CD4-positive, alpha-beta T cell (primary cell): ENCODE measurements around the gene ENOX1. TPM values are rescaled to one million over a fixed set of nuclear protein-coding genes. Genes with fewer than 3 reads are reported as not detected.

Source experiments
- ATAC-seq: fragments of 200-7000 bp; cut with Tn5 transposase; one replicate; pipeline ENCODE4 v1.10.0; 2022; ENCODE audit warnings: mild to moderate bottlenecking; ENCODE audit not compliant: poor library complexity
- CTCF ChIA-PET: fragments of 350-600 bp; sonication (Branson Sonifier 250); formaldehyde crosslinking; loops from one replicate; lab custom pipeline; 2021; ENCODE audit warnings: antibody characterized with exemption, inconsistent platforms; lab: Charles Lee
- POLR2A ChIA-PET: fragments of 350-600 bp; sonication (Branson Sonifier 250); formaldehyde crosslinking; loops from one replicate; lab custom pipeline; 2021; ENCODE audit warnings: antibody characterized with exemption, inconsistent platforms; lab: Charles Lee
- DNase-seq, 14 experiments: peaks; one replicate each; pipeline ENCODE4 v3.0.0-alpha.2; 2013 to 2020; ENCODE audit warnings: mixed read lengths in 2 of 14
- H3K27ac ChIP-seq, 2 donors: one replicate each; pipeline versions ENCODE4 v1.5.1 to v1.7.0; 2013; ENCODE audit warnings: low read length in 2 of 2, low read depth in 1 of 2, mild to moderate bottlenecking in 1 of 2
- H3K27me3 ChIP-seq, 2 experiments: 1 replicate in 1 of 2; 2 replicates in 1 of 2; pipeline versions ENCODE4 v1.6.1 to v1.7.0; 2013; ENCODE audit warnings: low read length in 2 of 2, control low read depth in 1 of 2, mild to moderate bottlenecking in 1 of 2, moderate library complexity in 1 of 2; ENCODE audit not compliant: insufficient read depth in 2 of 2, control insufficient read depth in 1 of 2
- H3K36me3 ChIP-seq: one replicate; pipeline ENCODE4 v1.6.1; 2013; ENCODE audit warnings: low read length, control low read depth; ENCODE audit not compliant: insufficient read depth
- H3K4me1 ChIP-seq: one replicate; pipeline ENCODE4 v1.6.1; 2013; ENCODE audit warnings: low read length, control low read depth; ENCODE audit not compliant: insufficient read depth
- H3K4me3 ChIP-seq: one replicate; pipeline ENCODE4 v1.5.1; 2013; ENCODE audit warnings: mild to moderate bottlenecking, low read length, moderate library complexity
- H3K9me3 ChIP-seq, 2 experiments: 1 replicate in 1 of 2; 2 replicates in 1 of 2; pipeline versions ENCODE4 v1.6.1 to v1.7.0; 2013; ENCODE audit warnings: low read length in 2 of 2, mild to moderate bottlenecking in 2 of 2, control low read depth in 1 of 2, moderate library complexity in 1 of 2; ENCODE audit not compliant: control insufficient read depth in 1 of 2, insufficient read depth in 1 of 2
- H3K27ac Mint-ChIP-seq: one replicate; pipeline ENCODE4 v1.8.0; 2020; ENCODE audit warnings: mixed read lengths
- H3K27me3 Mint-ChIP-seq: one replicate; pipeline ENCODE4 v1.8.0; 2021; ENCODE audit warnings: mixed read lengths
- H3K36me3 Mint-ChIP-seq: one replicate; pipeline ENCODE4 v1.8.0; 2021; ENCODE audit warnings: low read depth, mixed read lengths
- H3K4me1 Mint-ChIP-seq: one replicate; pipeline ENCODE4 v1.8.0; 2021; ENCODE audit warnings: low read depth, mixed read lengths
- H3K4me3 Mint-ChIP-seq: one replicate; pipeline ENCODE4 v1.8.0; 2020; ENCODE audit warnings: mild to moderate bottlenecking, mixed read lengths
- H3K9me3 Mint-ChIP-seq: one replicate; pipeline ENCODE4 v1.8.0; 2020; ENCODE audit warnings: mixed read lengths
- intact Hi-C, 2 experiments: fragments of 100-400 bp; cut with DNase I in 1 of 2; cut with micrococcal nuclease in 1 of 2; formaldehyde crosslinking; loops; one replicate each; pipeline versions ENCODE4 v1.15.1 to v1.9.0; 2023 to 2025; cut with DNase I, micrococcal nuclease
- total RNA-seq, 174 experiments: library from RNA in 2 of 174; stranded (reverse) in 2 of 174; gene quantifications; one replicate each; pipeline ENCODE4 v1.2.3 and lab custom pipeline; 2021 to 2026
- TF ChIP-seq, protein P1 (sequence below): fragments of 200-600 bp; IDR thresholded peaks from one replicate; pipeline ENCODE4 v1.8.0; 2022; ENCODE audit warnings: antibody characterized with exemption, mild to moderate bottlenecking

Gene ENOX1
- total RNA-seq, 2 experiments from 2014 or later: not detected

DNA sequence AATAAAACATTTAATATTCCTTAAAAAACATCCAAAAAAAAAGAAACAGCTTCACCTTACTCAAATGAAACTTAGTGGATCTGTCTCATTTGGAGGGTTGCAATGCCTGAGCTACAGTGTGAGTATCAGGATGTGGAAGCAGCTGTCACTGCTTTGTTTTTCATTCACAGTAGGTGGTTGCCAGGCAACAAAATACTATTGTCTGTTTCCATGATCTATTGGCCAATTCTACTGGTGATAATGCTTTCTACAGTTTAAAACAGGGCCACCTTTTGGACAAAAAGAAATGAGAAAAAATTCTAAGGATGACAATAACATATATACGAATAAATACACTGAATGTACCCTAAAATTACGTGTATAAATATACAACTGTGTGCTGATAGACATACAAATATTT is 3.0 kb downstream of the ENOX1 start:
- H3K9me3 ChIP-seq: no peaks in the 10 kb centered on the region
- peak; percentile 37 for ATAC-seq
- Mint-ChIP-seq H3K4me1 (peaks cover 8% of the 10 kb centered on the region), H3K4me3 (no peak overlapping the region), H3K36me3 (no peaks in the 10 kb centered on the region), H3K9me3 (no peaks in the 10 kb centered on the region), H3K27me3 (peaks cover 47% of the 10 kb centered on the region), H3K27ac (no peak overlapping the region)
- peaks cover 17% of the 10 kb centered on the region for H3K4me1 ChIP-seq
- TF ChIP-seq, protein P1, sequence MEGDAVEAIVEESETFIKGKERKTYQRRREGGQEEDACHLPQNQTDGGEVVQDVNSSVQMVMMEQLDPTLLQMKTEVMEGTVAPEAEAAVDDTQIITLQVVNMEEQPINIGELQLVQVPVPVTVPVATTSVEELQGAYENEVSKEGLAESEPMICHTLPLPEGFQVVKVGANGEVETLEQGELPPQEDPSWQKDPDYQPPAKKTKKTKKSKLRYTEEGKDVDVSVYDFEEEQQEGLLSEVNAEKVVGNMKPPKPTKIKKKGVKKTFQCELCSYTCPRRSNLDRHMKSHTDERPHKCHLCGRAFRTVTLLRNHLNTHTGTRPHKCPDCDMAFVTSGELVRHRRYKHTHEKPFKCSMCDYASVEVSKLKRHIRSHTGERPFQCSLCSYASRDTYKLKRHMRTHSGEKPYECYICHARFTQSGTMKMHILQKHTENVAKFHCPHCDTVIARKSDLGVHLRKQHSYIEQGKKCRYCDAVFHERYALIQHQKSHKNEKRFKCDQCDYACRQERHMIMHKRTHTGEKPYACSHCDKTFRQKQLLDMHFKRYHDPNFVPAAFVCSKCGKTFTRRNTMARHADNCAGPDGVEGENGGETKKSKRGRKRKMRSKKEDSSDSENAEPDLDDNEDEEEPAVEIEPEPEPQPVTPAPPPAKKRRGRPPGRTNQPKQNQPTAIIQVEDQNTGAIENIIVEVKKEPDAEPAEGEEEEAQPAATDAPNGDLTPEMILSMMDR: no peak
- peaks cover 28 to 29% of the 10 kb centered on the region in 2 experiments for H3K27me3 ChIP-seq
- H3K4me3 ChIP-seq: no peak overlapping the region
- intact Hi-C loops: no loop called here
- no peaks in the 10 kb centered on the region for H3K36me3 ChIP-seq
- DNase-seq: peak in 3 of 14 experiments; percentile 18 to 29 (median 25)
- POLR2A ChIA-PET: no interaction called here
- no peak overlapping the region for H3K27ac ChIP-seq
- CTCF ChIA-PET: no interaction called here

GRCh38 chr13:43782686-43783085 is 4.1 kb downstream of the ENOX1 start:
- ATAC-seq (no peak), DNase-seq (no peak)
- Mint-ChIP-seq H3K9me3 (no peaks in the 10 kb centered on the region), H3K27me3 (peaks cover 47% of the 10 kb centered on the region), H3K4me3 (no peak overlapping the region), H3K36me3 (no peaks in the 10 kb centered on the region), H3K4me1 (peaks cover 4% of the 10 kb centered on the region), H3K27ac (no peak overlapping the region)
- ChIA-PET CTCF (no interaction called here), POLR2A (no interaction called here)
- Histone ChIP-seq H3K9me3 (no peaks in the 10 kb centered on the region), H3K36me3 (no peaks in the 10 kb centered on the region), H3K27me3 (peaks cover 19 to 23% of the 10 kb centered on the region in 2 experiments), H3K27ac (no peak overlapping the region), H3K4me3 (no peak overlapping the region), H3K4me1 (peaks cover 17% of the 10 kb centered on the region)
- TF ChIP-seq, protein P1: no peak
- intact Hi-C loops: no loop called here

DNA sequence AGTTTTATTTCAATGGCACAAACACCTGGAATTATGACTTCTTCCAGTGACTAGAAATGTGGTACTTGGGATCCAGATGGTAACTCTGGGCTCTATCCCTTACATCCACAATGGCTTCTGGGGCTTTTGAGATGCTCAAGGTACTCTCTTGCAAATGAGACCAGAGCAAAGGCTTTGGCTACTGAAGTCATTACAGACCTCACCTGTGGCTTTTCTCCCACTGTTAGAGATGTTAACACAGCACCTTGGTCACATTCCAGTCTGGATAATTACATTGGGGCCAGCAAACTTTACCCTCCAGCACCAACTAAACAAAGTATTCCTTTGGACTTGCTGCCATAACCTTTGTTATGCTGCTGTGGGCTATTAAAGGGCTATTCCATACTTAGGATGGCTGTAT is 6.1 kb downstream of the ENOX1 start:
- POLR2A ChIA-PET: no interaction called here
- DNase-seq (no peak), ATAC-seq (no peak)
- no peak overlapping the region for H3K27ac Mint-ChIP-seq
- Histone ChIP-seq H3K4me3 (no peak overlapping the region), H3K36me3 (no peaks in the 10 kb centered on the region), H3K27ac (no peak overlapping the region), H3K4me1 (peaks cover 2% of the 10 kb centered on the region), H3K9me3 (no peaks in the 10 kb centered on the region), H3K27me3 (peaks cover 11 to 15% of the 10 kb centered on the region in 2 experiments)
- H3K9me3 Mint-ChIP-seq: no peaks in the 10 kb centered on the region
- no peaks in the 10 kb centered on the region for H3K4me1 Mint-ChIP-seq
- intact Hi-C loops: no loop called here
- peaks cover 42% of the 10 kb centered on the region for H3K27me3 Mint-ChIP-seq
- CTCF ChIA-PET: no interaction called here
- no peak overlapping the region for H3K4me3 Mint-ChIP-seq
- TF ChIP-seq, protein P1: no peak
- no peaks in the 10 kb centered on the region for H3K36me3 Mint-ChIP-seq
